Measurements from ENCODE around the gene TCOF1.

Gene TCOF1

DNA sequence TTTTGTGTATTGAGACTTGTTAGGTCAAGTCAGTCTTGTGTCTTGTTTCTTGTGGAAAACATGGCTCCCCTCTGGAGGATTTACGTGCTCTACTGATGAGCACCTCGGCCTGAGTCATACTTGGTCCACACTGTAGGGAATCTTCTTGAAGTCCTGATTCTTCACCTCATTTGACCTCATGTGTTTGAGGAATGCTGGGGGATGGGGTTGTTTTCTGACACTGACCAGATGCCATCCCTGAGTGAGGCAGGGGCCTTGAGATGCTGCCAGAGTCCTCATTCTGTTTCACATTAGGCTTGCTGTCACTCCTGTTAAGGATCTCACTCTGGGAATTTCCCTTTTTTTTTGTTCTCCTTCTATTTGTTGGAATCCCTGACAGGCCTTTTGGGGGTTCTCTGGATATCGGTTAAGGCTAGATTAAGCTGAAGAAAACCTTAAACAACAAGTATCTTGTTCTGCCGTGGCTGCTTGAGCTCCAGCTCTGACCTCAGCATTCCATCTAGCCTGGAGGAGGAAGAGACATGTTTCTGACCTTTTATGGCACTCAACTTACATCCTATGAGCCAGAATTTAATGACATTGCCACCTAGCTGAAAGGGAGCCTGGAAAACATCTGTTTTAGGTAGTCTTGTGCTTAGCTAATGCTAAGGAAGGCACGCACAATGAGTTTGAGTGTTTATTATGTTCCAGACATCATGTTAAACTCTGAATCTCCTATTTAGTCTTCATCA, 20.6 kb downstream of the TCOF1 start:
- DNase-seq: no peak
- Mint-ChIP-seq H3K36me3 (peaks cover 43 to 71% of the 10 kb centered on the region in 2 donors), H3K4me1 (no peaks in the 10 kb centered on the region), H3K27me3 (no peaks in the 10 kb centered on the region), H3K4me3 (no peak overlapping the region), H3K9me3 (no peaks in the 10 kb centered on the region), H3K27ac (no peak overlapping the region)
- ATAC-seq (replicated peaks): no peak

DNA sequence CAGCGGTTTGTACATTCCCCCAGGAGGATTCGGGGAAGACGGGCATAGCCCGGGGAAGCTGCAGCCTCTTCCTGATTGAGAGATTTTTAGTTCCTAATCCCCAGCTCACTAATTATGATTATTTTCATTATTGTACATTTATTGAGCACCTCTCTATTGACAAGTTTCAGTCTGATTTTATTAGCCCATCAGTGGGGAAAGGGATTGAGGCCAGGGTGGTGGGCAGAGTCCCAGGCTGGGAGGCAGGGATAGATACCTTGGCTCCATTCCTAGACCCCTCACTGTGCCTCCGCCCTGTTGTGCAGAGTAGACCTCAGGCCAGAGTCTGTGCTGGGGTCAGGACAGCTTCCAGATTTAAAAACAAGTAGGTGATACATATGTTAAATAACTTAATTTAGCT, 27.2 kb downstream of the TCOF1 start:
- Mint-ChIP-seq H3K27me3 (no peaks in the 10 kb centered on the region), H3K4me1 (peaks cover 0 to 5% of the 10 kb centered on the region in 2 donors), H3K36me3 (peaks cover 26 to 50% of the 10 kb centered on the region in 2 donors), H3K4me3 (no peak overlapping the region), H3K9me3 (no peaks in the 10 kb centered on the region), H3K27ac (peak overlapping the region; percentile 31)
- ATAC-seq (replicated peaks) (no peak), DNase-seq (no peak)

- H3K27ac Mint-ChIP-seq: peak overlapping the region; percentile 82
- no peak for ATAC-seq (replicated peaks)
- H3K4me3 Mint-ChIP-seq: no peak overlapping the region
Observed at GRCh38 chr5:150386024-150386855, 28.7 kb downstream of the TCOF1 start.

GRCh38 chr5:150389531-150390266, 32.2 kb downstream of the TCOF1 start:
- H3K4me3 Mint-ChIP-seq: no peak overlapping the region
- peak in 1 of 2 donors; percentile 31 for ATAC-seq (replicated peaks)
- peaks cover 26 to 52% of the 10 kb centered on the region in 2 donors for H3K36me3 Mint-ChIP-seq
- peak overlapping the region; percentile 51 for H3K27ac Mint-ChIP-seq
- no peak for DNase-seq
- peaks cover 6 to 24% of the 10 kb centered on the region in 2 donors for H3K4me1 Mint-ChIP-seq
- H3K27me3 Mint-ChIP-seq: no peaks in the 10 kb centered on the region
- H3K9me3 Mint-ChIP-seq: no peaks in the 10 kb centered on the region

More at GRCh38 chr5:150386024-150386855, 28.7 kb downstream of the TCOF1 start:
- H3K27me3 Mint-ChIP-seq: no peaks in the 10 kb centered on the region
- H3K36me3 Mint-ChIP-seq: peaks cover 27 to 60% of the 10 kb centered on the region in 2 donors
- H3K4me1 Mint-ChIP-seq: peaks cover 0 to 5% of the 10 kb centered on the region in 2 donors
- H3K9me3 Mint-ChIP-seq: no peaks in the 10 kb centered on the region
- DNase-seq: no peak

DNA sequence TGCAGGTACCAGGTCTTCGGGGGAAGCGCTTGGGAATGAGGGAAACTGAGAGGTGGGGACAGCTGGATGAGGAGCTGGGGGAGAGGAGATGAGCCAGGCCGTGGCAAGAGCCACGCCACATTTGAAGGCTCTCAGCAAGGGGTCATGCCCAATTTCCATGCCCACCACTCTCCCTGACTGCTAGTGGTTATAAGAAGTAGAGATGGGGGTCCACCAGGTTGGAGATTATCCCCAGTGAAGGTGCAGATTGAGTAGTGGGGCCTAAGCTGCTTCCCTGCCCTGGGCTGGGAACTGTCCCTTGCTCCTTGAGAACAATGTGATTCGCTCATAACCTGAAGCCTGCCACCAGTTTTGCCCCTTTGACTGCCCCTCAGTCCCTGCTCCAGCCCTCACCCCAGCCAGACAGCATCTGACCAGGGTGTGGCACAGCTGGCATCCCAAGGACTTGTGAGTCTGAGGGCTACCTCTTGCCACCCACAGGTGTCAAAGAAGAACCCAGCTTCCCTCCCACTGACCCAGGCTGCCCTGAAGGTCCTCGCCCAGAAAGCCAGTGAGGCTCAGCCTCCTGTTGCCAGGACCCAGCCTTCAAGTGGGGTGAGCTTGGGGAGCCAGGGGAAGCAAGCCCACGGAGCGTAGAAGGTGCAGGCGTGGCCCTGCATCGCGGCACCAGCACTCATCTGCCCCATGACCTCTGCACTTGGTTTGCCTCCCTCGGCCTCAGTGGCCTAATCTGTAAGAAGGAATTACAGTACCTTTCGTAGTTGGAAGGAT, 33.8 kb downstream of the TCOF1 start:
- H3K9me3 Mint-ChIP-seq: no peaks in the 10 kb centered on the region
- H3K27ac Mint-ChIP-seq: no peak overlapping the region
- H3K36me3 Mint-ChIP-seq: peaks cover 32 to 57% of the 10 kb centered on the region in 2 donors
- no peak for DNase-seq
- no peak for ATAC-seq (replicated peaks)
- H3K4me1 Mint-ChIP-seq: peaks cover 7 to 22% of the 10 kb centered on the region in 2 donors
- H3K4me3 Mint-ChIP-seq: no peak overlapping the region
- no peaks in the 10 kb centered on the region for H3K27me3 Mint-ChIP-seq

DNA sequence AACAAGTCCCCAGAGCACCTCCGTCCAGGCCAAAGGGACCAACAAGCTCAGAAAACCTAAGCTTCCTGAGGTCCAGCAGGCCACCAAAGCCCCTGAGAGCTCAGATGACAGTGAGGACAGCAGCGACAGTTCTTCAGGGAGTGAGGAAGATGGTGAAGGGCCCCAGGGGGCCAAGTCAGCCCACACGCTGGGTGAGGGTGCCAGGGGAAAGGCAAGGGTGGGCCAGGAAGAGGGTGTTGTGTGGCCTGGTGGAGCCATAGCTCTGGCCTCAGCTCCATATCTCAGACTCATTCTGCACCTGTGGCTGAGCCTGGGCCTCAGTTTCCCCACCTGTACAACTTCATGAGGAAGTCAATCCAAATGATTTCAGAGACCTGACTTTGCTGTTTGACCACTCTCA, 34.5 kb downstream of the TCOF1 start:
- DNase-seq (no peak), ATAC-seq (replicated peaks) (no peak)
- peak overlapping the region; percentile 56 for H3K27ac Mint-ChIP-seq
- H3K4me3 Mint-ChIP-seq: no peak overlapping the region
- no peaks in the 10 kb centered on the region for H3K9me3 Mint-ChIP-seq
- no peaks in the 10 kb centered on the region for H3K27me3 Mint-ChIP-seq
- H3K4me1 Mint-ChIP-seq: peaks cover 11 to 23% of the 10 kb centered on the region in 2 donors
- peaks cover 30 to 57% of the 10 kb centered on the region in 2 donors for H3K36me3 Mint-ChIP-seq

GRCh38 chr5:150392680-150393079, 35.2 kb downstream of the TCOF1 start:
- no peak overlapping the region for H3K4me3 Mint-ChIP-seq
- H3K27me3 Mint-ChIP-seq: no peaks in the 10 kb centered on the region
- peaks cover 14 to 28% of the 10 kb centered on the region in 2 donors for H3K4me1 Mint-ChIP-seq
- peaks cover 33 to 57% of the 10 kb centered on the region in 2 donors for H3K36me3 Mint-ChIP-seq
- H3K9me3 Mint-ChIP-seq: no peaks in the 10 kb centered on the region
- H3K27ac Mint-ChIP-seq: peak overlapping the region; percentile 51
- DNase-seq (no peak), ATAC-seq (replicated peaks) (no peak)

DNA sequence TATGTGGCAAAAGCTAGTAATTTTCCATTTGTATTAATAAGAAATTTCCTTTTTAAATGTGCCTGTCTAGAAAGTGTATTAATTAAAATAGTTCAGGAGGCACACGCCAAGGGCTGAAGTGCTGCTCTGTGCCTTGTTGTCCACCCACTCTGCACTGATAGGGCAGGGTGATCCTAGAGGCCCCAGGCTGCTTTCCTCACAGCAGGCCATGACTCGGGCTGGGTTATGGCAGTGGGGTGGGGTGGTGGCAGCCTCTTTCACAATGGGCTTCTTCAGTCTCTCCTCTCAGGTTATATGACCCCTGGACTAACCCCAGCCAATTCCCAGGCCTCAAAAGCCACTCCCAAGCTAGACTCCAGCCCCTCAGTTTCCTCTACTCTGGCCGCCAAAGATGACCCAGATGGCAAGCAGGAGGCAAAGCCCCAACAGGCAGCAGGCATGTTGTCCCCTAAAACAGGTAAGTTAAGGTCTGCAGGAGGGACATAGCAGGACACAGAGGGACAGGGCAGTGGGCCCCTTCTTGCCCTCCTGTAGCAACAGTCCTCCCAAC, 35.7 kb downstream of the TCOF1 start:
- Mint-ChIP-seq H3K27me3 (no peaks in the 10 kb centered on the region), H3K4me1 (peaks cover 16 to 31% of the 10 kb centered on the region in 2 donors), H3K36me3 (peaks cover 31 to 56% of the 10 kb centered on the region in 2 donors), H3K9me3 (no peaks in the 10 kb centered on the region), H3K27ac (peak overlapping the region; percentile 85), H3K4me3 (no peak overlapping the region)
- no peak for DNase-seq
- no peak for ATAC-seq (replicated peaks)

GRCh38 chr5:150394131-150394530, 36.6 kb downstream of the TCOF1 start:
- H3K36me3 Mint-ChIP-seq: peaks cover 39 to 65% of the 10 kb centered on the region in 2 donors
- ATAC-seq (replicated peaks): peak; percentile 19 to 23
- peaks cover 23 to 40% of the 10 kb centered on the region in 2 donors for H3K4me1 Mint-ChIP-seq
- peak overlapping the region; percentile 5 for H3K27ac Mint-ChIP-seq
- H3K4me3 Mint-ChIP-seq: no peak overlapping the region
- DNase-seq: peak; percentile 14
- H3K9me3 Mint-ChIP-seq: no peaks in the 10 kb centered on the region
- H3K27me3 Mint-ChIP-seq: no peaks in the 10 kb centered on the region

DNA sequence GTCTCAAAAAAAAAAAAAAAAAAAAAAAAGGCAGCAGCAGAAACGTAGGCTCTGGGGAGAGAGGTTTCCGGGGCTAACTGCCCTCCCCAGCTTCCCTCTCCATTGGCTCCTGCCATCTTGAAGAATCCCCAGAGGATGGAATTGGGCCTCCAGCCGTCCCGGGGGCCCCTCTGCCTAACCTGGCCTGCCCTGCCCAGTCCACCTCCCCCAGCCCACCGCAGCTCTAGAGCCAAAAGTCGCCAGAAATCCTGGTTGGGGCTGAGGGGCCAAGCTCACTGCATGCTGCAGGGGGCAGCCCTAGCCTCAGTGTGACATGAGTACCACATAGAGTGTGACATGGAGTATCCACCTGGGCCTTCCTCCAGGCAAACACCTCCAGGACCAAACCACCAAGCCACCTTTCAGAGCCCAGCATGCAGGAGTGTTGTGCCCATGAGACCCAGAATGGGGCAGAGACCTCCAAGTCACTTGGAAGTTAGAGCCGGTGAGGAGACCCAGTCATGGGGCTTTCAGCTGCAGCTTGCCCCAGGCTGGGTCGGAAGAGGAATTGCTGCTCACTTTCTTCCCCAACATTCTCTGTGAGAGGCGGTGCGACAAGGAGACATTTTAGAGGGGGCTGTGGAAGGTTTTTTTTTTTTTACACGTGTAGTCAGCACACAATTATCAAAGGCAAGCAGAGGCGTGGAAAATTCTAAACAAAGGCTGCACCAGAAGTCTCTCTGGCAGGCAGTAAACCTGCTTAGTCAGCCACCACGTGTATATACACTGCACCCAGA, 37.6 kb downstream of the TCOF1 start:
- Mint-ChIP-seq H3K4me3 (no peak overlapping the region), H3K27ac (peak overlapping the region; percentile 76), H3K9me3 (no peaks in the 10 kb centered on the region), H3K36me3 (peaks cover 40 to 64% of the 10 kb centered on the region in 2 donors), H3K4me1 (peaks cover 29 to 50% of the 10 kb centered on the region in 2 donors), H3K27me3 (peaks cover 0 to 2% of the 10 kb centered on the region in 2 donors)
- DNase-seq (no peak), ATAC-seq (replicated peaks) (no peak)

GRCh38 chr5:150395688-150395975, 38.1 kb downstream of the TCOF1 start:
- DNase-seq (no peak), ATAC-seq (replicated peaks) (no peak)
- peaks cover 43 to 64% of the 10 kb centered on the region in 2 donors for H3K36me3 Mint-ChIP-seq
- H3K4me3 Mint-ChIP-seq: no peak overlapping the region
- peak overlapping the region; percentile 90 for H3K27ac Mint-ChIP-seq
- peaks cover 0 to 6% of the 10 kb centered on the region in 2 donors for H3K27me3 Mint-ChIP-seq
- H3K9me3 Mint-ChIP-seq: no peaks in the 10 kb centered on the region
- H3K4me1 Mint-ChIP-seq: peaks cover 34 to 55% of the 10 kb centered on the region in 2 donors

- Mint-ChIP-seq H3K9me3 (no peaks in the 10 kb centered on the region), H3K4me3 (peak overlapping the region in 1 of 2 donors; percentile 42), H3K4me1 (peaks cover 37 to 62% of the 10 kb centered on the region in 2 donors), H3K27ac (peak overlapping the region; percentile 90), H3K36me3 (peaks cover 47 to 64% of the 10 kb centered on the region in 2 donors), H3K27me3 (peaks cover 0 to 6% of the 10 kb centered on the region in 2 donors)
- DNase-seq: no peak
- no peak for ATAC-seq (replicated peaks)
Observed at GRCh38 chr5:150396267-150396666, 38.8 kb downstream of the TCOF1 start.
